H9 (cell line): ENCODE results near the gene ALG8. TPM values are rescaled to one million over a fixed set of nuclear protein-coding genes. Genes with fewer than 3 reads are reported as not detected.

Experiments used
- DNase-seq: peaks from one replicate; pipeline ENCODE4 v3.0.0-alpha.2; 2017
- H2AFZ ChIP-seq: one replicate; pipeline ENCODE4 v1.6.1; 2013; ENCODE audit warnings: mild to moderate bottlenecking, low read length, control low read depth, moderate library complexity
- H2AK5ac ChIP-seq: 2 replicates; pipeline ENCODE4 v1.6.1; 2013; ENCODE audit warnings: low read length, control low read depth, mixed read lengths; ENCODE audit not compliant: insufficient read length
- H2BK120ac ChIP-seq: one replicate; pipeline ENCODE4 v1.6.1; 2013; ENCODE audit warnings: low read depth, mild to moderate bottlenecking, low read length, control low read depth, inconsistent platforms; ENCODE audit not compliant: poor library complexity, severe bottlenecking
- H2BK12ac ChIP-seq: 2 replicates; pipeline ENCODE4 v1.6.1; 2013; ENCODE audit warnings: low read length, control low read depth, mixed read lengths, low read depth; ENCODE audit not compliant: insufficient read length
- H2BK15ac ChIP-seq: 2 replicates; pipeline ENCODE4 v1.6.1; 2013; ENCODE audit warnings: low read depth, low read length, control low read depth
- H2BK20ac ChIP-seq: one replicate; pipeline ENCODE4 v1.6.1; 2013; ENCODE audit warnings: low read depth, mild to moderate bottlenecking, low read length, control low read depth, inconsistent platforms; ENCODE audit not compliant: poor library complexity, severe bottlenecking
- H2BK5ac ChIP-seq: 2 replicates; pipeline ENCODE4 v1.6.1; 2013; ENCODE audit warnings: low read length, control low read depth, mixed read lengths; ENCODE audit not compliant: insufficient read length
- H3K14ac ChIP-seq: 2 replicates; pipeline ENCODE4 v1.6.1; 2013; ENCODE audit warnings: low read length, control low read depth; ENCODE audit not compliant: insufficient read depth
- H3K18ac ChIP-seq: 2 replicates; pipeline ENCODE4 v1.6.1; 2013; ENCODE audit warnings: low read depth, mild to moderate bottlenecking, mixed read lengths, low read length, control low read depth; ENCODE audit not compliant: insufficient read length
- H3K23ac ChIP-seq: 2 replicates; pipeline ENCODE4 v1.6.1; 2013; ENCODE audit warnings: low read length, control low read depth, mixed read lengths, low read depth; ENCODE audit not compliant: insufficient read length
- H3K23me2 ChIP-seq: 2 replicates; pipeline ENCODE4 v1.6.1; 2013; ENCODE audit warnings: low read depth, mild to moderate bottlenecking, mixed read lengths, low read length, control low read depth; ENCODE audit not compliant: insufficient read length, poor library complexity, severe bottlenecking
- H3K27ac ChIP-seq: 2 replicates; pipeline ENCODE4 v1.5.1; 2013; ENCODE audit warnings: low read length, control low read depth, mixed read lengths, low read depth; ENCODE audit not compliant: insufficient read length
- H3K27me3 ChIP-seq: 2 replicates; pipeline ENCODE4 v1.6.1; 2013; ENCODE audit warnings: low read length, control low read depth, inconsistent platforms; ENCODE audit not compliant: insufficient read depth
- H3K4ac ChIP-seq: 2 replicates; pipeline ENCODE4 v1.6.1; 2013; ENCODE audit warnings: low read depth, mild to moderate bottlenecking, control low read depth, inconsistent platforms, low read length, moderate library complexity
- H3K4me1 ChIP-seq: 2 replicates; pipeline ENCODE4 v1.6.1; 2013; ENCODE audit warnings: low read length, control low read depth, inconsistent platforms; ENCODE audit not compliant: insufficient read depth
- H3K4me2 ChIP-seq: 2 replicates; pipeline ENCODE4 v1.6.1; 2013; ENCODE audit warnings: low read length, control low read depth, mixed read lengths; ENCODE audit not compliant: insufficient read length, insufficient read depth
- H3K56ac ChIP-seq: 2 replicates; pipeline ENCODE4 v1.6.1; 2013; ENCODE audit warnings: low read depth, mild to moderate bottlenecking, mixed read lengths, low read length, control low read depth; ENCODE audit not compliant: insufficient read length
- H3K79me1 ChIP-seq: 2 replicates; pipeline ENCODE4 v1.6.1; 2013; ENCODE audit warnings: low read depth, mild to moderate bottlenecking, moderate library complexity, low read length, control low read depth, inconsistent platforms; ENCODE audit not compliant: insufficient read depth, poor library complexity, severe bottlenecking
- H3K79me2 ChIP-seq: 2 replicates; pipeline ENCODE4 v1.6.1; 2013; ENCODE audit warnings: low read length, control low read depth, inconsistent platforms; ENCODE audit not compliant: insufficient read depth
- H3K9ac ChIP-seq: 2 replicates; pipeline ENCODE4 v1.6.1; 2013; ENCODE audit warnings: low read length, control low read depth, mixed read lengths; ENCODE audit not compliant: insufficient read length; ENCODE audit errors: extremely low read depth
- H3K9me3 ChIP-seq: one replicate; pipeline ENCODE4 v1.6.1; 2013; ENCODE audit warnings: low read depth, low read length, inconsistent platforms; ENCODE audit not compliant: control insufficient read depth
- H3T11ph ChIP-seq: one replicate; pipeline ENCODE4 v1.6.1; 2013; ENCODE audit warnings: mild to moderate bottlenecking, low read length, control low read depth, inconsistent platforms
- H4K20me1 ChIP-seq: one replicate; pipeline ENCODE4 v1.6.1; 2013; ENCODE audit not compliant: control insufficient read depth, insufficient read length, insufficient read depth
- H4K5ac ChIP-seq: 2 replicates; pipeline ENCODE4 v1.6.1; 2013; ENCODE audit warnings: low read depth, mild to moderate bottlenecking, mixed read lengths, low read length, control low read depth; ENCODE audit not compliant: insufficient read length
- H4K8ac ChIP-seq: replicated peaks from 2 replicates; pipeline ENCODE4 v1.6.1; 2013; ENCODE audit warnings: low read length, control low read depth, mixed read lengths, low read depth; ENCODE audit not compliant: insufficient read length
- H4K91ac ChIP-seq: 2 replicates; pipeline ENCODE4 v1.6.1; 2013; ENCODE audit warnings: low read depth, mild to moderate bottlenecking, moderate library complexity, mixed read lengths, low read length, control low read depth; ENCODE audit not compliant: insufficient read length
- H3K27ac Mint-ChIP-seq, 3 experiments: 2 replicates in 2 of 3; 3 replicates in 1 of 3; pipeline ENCODE4 v1.8.0; 2020 to 2021; ENCODE audit warnings: mixed read lengths in 3 of 3, mild to moderate bottlenecking in 1 of 3, moderate library complexity in 1 of 3
- H3K27me3 Mint-ChIP-seq: 2 replicates; pipeline ENCODE4 v1.8.0; 2021; ENCODE audit warnings: low read depth, mild to moderate bottlenecking, moderate library complexity, mixed read lengths
- H3K36me3 Mint-ChIP-seq, 3 experiments: 2 replicates in 2 of 3; 3 replicates in 1 of 3; pipeline ENCODE4 v1.8.0; 2020 to 2021; ENCODE audit warnings: low read depth in 3 of 3, mixed read lengths in 3 of 3; ENCODE audit not compliant: insufficient read depth in 1 of 3
- H3K4me1 Mint-ChIP-seq, 2 experiments: 2 replicates each; pipeline ENCODE4 v1.8.0; 2020; ENCODE audit warnings: mixed read lengths in 2 of 2
- H3K4me3 Mint-ChIP-seq, 2 experiments: 2 replicates in 1 of 2; 3 replicates in 1 of 2; pipeline ENCODE4 v1.8.0; 2020 to 2021; ENCODE audit warnings: mild to moderate bottlenecking in 2 of 2, mixed read lengths in 2 of 2, moderate library complexity in 1 of 2
- H3K9me3 Mint-ChIP-seq, 2 experiments: 2 replicates in 1 of 2; 3 replicates in 1 of 2; pipeline ENCODE4 v1.8.0; 2020; ENCODE audit warnings: mild to moderate bottlenecking in 2 of 2, mixed read lengths in 2 of 2, moderate library complexity in 1 of 2
- CTCF ChIP-seq: fragments of 200-600 bp; sonication (generic); conservative IDR thresholded peaks from 3 replicates; pipeline ENCODE4 v1.8.0; 2021; ENCODE audit warnings: antibody characterized with exemption, mild to moderate bottlenecking
- WGBS: extraction: QIAGEN DNeasy Blood & Tissue Kit; methylation state at CpG from one replicate; pipeline ENCODE4 v1.1.7; 2013; ENCODE audit warnings: missing lambda C conversion rate, low lambda C conversion rate, mixed read lengths; ENCODE audit not compliant: insufficient read length; ENCODE audit errors: extremely low coverage; 5-methylcytosine and 5-hydroxymethylcytosine counted together
- total RNA-seq: library from RNA; stranded (reverse); gene quantifications from 2 replicates; pipeline ENCODE4 v1.2.1, GENCODE V29; 2021

Gene ALG8
- total RNA-seq, 1 experiment from 2014 or later, result 77.5 TPM

GRCh38 chr11:78080818-78081495 lies 58.5 kb downstream of the ALG8 start:
- Histone ChIP-seq H4K91ac (no peak overlapping the region), H2BK15ac (no peak overlapping the region), H3K27me3 (no peaks in the 10 kb centered on the region), H3K4ac (no peak overlapping the region), H3K4me1 (no peaks in the 10 kb centered on the region), H2BK120ac (no peak overlapping the region), H3K9ac (no peak overlapping the region), H3K79me2 (peaks cover 13% of the 10 kb centered on the region; the same call in 1 of the 2 replicates), H2AK5ac (no peak overlapping the region), H3K18ac (no peak overlapping the region), H4K20me1 (no peaks in the 10 kb centered on the region), H2BK5ac (no peak overlapping the region), H3K9me3 (no peaks in the 10 kb centered on the region), H4K8ac (no peak overlapping the region), H3K4me2 (no peak overlapping the region), H2BK12ac (no peak overlapping the region), H3K56ac (no peak overlapping the region), H3K27ac (no peak overlapping the region), H3K23ac (no peak overlapping the region), H3K79me1 (no peaks in the 10 kb centered on the region), H3K23me2 (peaks cover 8% of the 10 kb centered on the region), H3K14ac (no peak overlapping the region), H2BK20ac (no peak overlapping the region), H4K5ac (no peak overlapping the region), H3T11ph (no peak overlapping the region), H2AFZ (no peak overlapping the region)
- H3K27me3 Mint-ChIP-seq, result peaks cover 10% of the 10 kb centered on the region
- no CpG with 5 or more reads among the region's 11 CpGs for WGBS
- no peak for DNase-seq
- peaks cover 0 to 8% (median 4%) of the 10 kb centered on the region in 3 experiments; a peak in 4 of 7 replicates for H3K36me3 Mint-ChIP-seq
- no peaks in the 10 kb centered on the region; a peak in 1 of 5 replicates for H3K9me3 Mint-ChIP-seq
- H3K4me3 Mint-ChIP-seq, result peak overlapping the region; percentile 1 to 62; a peak in 4 of 5 replicates
- H3K27ac Mint-ChIP-seq, result peak overlapping the region in 1 of 3 experiments; percentile 6; a peak in 1 of 7 replicates
- TF ChIP-seq CTCF, result no peak
- peaks cover 11 to 16% of the 10 kb centered on the region in 2 experiments for H3K4me1 Mint-ChIP-seq
